SW480 (cell line): ENCODE measurements around the gene NUS1.
"Not testable (repeated sequence)": the region's sequence is repeated elsewhere in the genome, so short reads cannot be mapped to it uniquely, and the experiment has no call there.

Experiments
- DNase-seq: peaks from one replicate; pipeline ENCODE4 v3.0.0-alpha.2; 2016; ENCODE audit warnings: low spot score

Gene NUS1

GRCh38 chr6:117718895-117719294, 43.6 kb downstream of the NUS1 start:
- no peak for DNase-seq

GRCh38 chr6:117721520-117721919, 46.3 kb downstream of the NUS1 start:
- not testable (repeated sequence) for DNase-seq

- no peak for DNase-seq
Observed at GRCh38 chr6:117728626-117729025, 53.4 kb downstream of the NUS1 start.

- DNase-seq, result no peak
Observed at GRCh38 chr6:117729613-117730012, 54.3 kb downstream of the NUS1 start.

- no peak for DNase-seq
Observed at GRCh38 chr6:117733341-117733740, 58.1 kb downstream of the NUS1 start.

GRCh38 chr6:117739869-117740268, 64.6 kb downstream of the NUS1 start:
- DNase-seq, result no peak

GRCh38 chr6:117740605-117741004, 65.3 kb downstream of the NUS1 start:
- DNase-seq, result no peak

GRCh38 chr6:117750675-117751074, 75.4 kb downstream of the NUS1 start:
- DNase-seq, result not testable (repeated sequence)
